ENCODE measurements around the gene ENOX1.

Gene ENOX1

DNA sequence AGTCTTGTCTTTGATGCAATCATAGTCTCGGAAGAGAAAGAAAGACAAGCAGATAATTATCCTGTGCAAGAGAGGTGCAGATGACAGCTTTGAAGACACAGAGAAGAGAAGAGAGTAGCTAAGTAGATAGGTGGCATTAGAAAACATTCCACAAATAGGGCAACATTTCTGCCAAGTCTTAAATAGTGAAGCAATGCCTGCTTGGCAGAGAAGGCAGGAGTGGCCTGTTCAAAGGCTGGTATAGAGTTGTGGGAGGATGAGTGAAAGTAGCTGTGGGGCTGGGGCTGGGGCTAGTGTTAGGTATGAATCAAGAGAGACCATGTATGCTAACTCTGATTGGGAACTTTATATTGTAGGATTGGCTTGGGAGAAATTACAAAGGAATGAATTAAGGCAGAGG is 457.9 kb downstream of the ENOX1 start:
- in situ Hi-C loops (cut with MboI; ENCODE audit: low sequenced_read_pairs): no loop called here

- in situ Hi-C loops (cut with MboI; ENCODE audit: low sequenced_read_pairs): no loop called here
Observed at GRCh38 chr13:43326100-43326499, 460.7 kb downstream of the ENOX1 start.

DNA sequence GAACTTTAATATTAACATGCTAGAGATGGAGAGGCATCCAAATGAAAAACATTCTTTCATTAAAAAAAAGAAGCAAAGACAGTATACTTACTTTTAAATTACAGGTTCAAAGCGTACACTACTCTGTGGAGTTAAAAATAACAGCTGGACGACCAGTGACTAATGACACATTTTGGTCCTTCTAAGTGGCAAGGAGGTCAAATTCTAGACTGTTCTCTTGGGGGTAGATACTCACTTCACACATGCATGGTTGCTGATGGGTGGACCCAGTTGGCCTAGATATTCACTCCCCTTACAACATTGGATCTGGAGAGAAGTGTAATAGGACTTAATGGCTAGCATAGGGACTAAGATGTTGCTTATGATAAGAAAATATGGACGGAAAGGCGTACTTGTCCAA is 461.1 kb downstream of the ENOX1 start:
- in situ Hi-C loops (cut with MboI; ENCODE audit: low sequenced_read_pairs): no loop called here

DNA sequence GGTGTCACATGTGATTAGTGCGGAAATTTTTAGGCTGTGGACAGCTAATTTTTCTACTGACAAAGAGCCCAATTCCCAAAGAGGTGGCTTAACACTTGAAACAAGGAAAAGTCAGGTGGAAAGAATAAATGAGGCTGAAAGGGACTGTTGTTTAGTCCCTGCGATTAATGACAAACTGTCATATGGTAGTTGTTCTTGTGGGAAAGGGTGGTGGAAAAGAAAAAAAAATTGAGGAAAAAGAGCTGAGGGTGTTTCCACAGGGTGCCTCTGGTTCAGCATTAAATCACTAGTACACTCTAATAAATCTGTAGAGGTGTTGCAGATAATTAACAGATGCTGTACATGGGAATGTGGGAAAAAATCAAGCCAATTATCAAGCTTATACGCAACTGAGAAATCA is 462.6 kb downstream of the ENOX1 start:
- in situ Hi-C loops (cut with MboI; ENCODE audit: low sequenced_read_pairs): no loop called here

- in situ Hi-C loops (cut with MboI; ENCODE audit: low sequenced_read_pairs): no loop called here
Observed at GRCh38 chr13:43319617-43320444, 466.9 kb downstream of the ENOX1 start.

GRCh38 chr13:43316946-43317353 is 469.8 kb downstream of the ENOX1 start:
- in situ Hi-C loops (cut with MboI; ENCODE audit: low sequenced_read_pairs): no loop called here

DNA sequence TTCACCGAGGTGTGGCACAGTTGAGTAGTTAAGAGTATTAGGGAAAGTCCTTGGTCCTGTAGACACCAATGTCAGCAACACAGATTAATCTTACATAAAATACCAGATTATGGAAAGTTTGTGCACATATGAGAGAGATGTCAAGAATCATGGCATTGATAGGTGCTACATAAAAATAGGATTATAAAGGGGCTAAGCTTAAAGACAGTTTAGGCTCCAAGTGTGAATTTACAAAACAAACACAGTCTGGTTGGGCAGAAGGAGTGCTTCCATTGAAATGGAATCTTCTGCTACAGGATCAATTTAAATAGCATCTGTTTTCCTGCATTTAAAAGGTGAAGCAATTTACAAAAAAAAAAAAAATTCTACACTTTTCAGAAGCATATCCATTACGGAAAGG is 470.5 kb downstream of the ENOX1 start:
- in situ Hi-C loops (cut with MboI; ENCODE audit: low sequenced_read_pairs): no loop called here

DNA sequence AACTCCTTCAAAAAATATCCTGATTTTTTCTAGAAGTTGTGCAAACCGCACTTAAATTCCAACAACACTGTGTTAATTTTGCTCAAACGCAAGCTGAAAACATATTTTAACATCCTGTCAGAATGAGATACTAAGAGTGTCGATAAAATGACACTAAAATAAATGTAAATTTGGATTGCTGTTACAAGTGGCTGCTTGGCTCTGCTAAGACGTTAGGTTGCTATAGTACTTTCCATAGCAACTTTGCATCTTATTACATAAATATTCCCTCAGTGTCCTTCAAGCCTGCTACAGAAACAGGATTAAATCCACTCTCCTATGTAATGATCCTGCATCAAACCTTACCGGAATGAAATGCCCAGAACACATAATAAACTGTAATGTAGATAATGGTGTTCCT is 471.2 kb downstream of the ENOX1 start:
- in situ Hi-C loops (cut with MboI; ENCODE audit: low sequenced_read_pairs): no loop called here

DNA sequence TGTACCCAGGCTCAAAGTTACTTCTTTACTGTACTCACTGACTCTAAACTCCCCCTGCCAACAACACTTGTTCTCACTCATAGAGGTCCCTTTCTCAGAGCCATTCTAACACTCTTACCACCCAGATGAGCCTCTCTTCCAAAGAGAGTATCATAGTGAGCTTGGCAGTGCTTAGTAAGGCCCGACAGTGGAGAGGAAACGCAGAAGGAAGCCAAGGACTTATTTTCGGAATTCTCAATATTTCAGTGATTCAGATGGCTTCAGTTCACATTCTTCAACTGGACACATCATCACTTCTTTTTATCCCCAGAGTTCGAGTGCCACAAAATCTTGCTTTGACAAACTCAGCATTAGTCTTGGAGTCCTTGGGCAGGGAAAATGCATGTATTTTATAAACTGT is 477.5 kb downstream of the ENOX1 start:
- in situ Hi-C loops (cut with MboI; ENCODE audit: low sequenced_read_pairs): no loop called here

DNA sequence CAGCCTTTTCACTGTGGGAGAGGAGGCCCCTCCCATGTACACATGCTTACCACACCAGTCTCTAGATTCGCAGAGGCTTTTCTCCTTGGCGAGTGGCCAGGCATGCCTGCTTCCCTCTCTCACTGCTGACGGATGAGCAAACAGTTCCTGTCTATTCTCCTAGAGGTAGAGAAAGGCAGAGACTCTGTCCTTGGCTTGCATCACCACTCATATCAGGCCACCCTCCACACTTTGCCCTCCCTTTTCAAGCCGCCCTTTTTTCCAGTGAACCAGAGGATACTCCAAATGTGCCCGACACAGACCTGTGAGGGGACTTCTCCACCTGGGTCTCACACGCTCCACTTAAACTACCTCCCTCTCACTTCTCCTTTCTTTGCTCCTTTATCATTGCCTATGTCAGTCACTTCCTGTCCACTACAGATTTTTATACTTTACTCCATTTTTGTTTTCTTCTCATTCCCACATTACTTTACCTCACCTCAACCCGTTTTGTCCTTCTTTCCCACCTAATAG is 478.8 kb downstream of the ENOX1 start:
- in situ Hi-C loops (cut with MboI; ENCODE audit: low sequenced_read_pairs): no loop called here

- in situ Hi-C loops (cut with MboI; ENCODE audit: low sequenced_read_pairs): no loop called here
Observed at GRCh38 chr13:43307221-43307920, 479.4 kb downstream of the ENOX1 start.

- in situ Hi-C loops (cut with MboI; ENCODE audit: low sequenced_read_pairs): no loop called here
Observed at GRCh38 chr13:43306372-43306771, 480.4 kb downstream of the ENOX1 start.

GRCh38 chr13:43305416-43305815 is 481.4 kb downstream of the ENOX1 start:
- in situ Hi-C loops (cut with MboI; ENCODE audit: low sequenced_read_pairs): no loop called here

DNA sequence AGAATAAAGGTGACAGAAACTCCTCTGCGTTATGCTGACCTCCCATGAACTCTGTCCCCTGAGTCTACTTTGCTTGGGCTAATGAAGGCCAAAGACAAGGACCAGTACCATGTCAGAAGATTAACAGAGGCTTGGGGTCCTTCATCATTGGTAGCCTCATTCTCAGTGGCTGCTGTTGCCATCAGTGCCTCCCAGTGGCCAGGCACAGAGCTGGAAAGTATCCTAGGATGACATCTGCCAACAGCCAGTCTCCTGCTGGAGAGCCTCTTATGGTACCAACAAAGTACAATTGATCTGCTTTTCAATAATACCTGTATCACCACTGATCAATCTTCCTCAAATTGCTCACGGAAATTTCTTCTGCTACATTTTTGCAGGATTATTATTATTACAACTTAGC is 481.8 kb downstream of the ENOX1 start:
- in situ Hi-C loops (cut with MboI; ENCODE audit: low sequenced_read_pairs): no loop called here

DNA sequence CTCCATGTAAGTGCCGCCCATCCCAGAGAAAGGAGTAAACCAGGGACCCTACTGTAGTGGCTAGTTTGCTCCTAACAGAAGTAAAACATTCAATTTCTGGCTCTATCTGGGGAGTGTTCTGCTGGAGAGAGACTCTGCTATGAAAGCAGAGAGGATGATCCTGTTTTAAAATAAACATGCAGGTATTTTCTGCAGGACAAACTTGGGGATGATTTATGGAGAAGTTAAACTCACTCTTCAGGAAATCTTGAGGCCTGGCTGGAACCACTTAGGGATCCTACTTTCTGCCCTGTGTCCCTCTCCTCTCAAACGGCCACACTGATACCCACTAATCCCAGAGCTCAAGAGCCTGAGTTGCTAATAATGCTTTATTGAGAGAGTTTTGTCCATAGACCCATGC is 482.3 kb downstream of the ENOX1 start:
- in situ Hi-C loops (cut with MboI; ENCODE audit: low sequenced_read_pairs): no loop called here

- in situ Hi-C loops (cut with MboI; ENCODE audit: low sequenced_read_pairs): no loop called here
Observed at GRCh38 chr13:43303033-43303729, 483.6 kb downstream of the ENOX1 start.

DNA sequence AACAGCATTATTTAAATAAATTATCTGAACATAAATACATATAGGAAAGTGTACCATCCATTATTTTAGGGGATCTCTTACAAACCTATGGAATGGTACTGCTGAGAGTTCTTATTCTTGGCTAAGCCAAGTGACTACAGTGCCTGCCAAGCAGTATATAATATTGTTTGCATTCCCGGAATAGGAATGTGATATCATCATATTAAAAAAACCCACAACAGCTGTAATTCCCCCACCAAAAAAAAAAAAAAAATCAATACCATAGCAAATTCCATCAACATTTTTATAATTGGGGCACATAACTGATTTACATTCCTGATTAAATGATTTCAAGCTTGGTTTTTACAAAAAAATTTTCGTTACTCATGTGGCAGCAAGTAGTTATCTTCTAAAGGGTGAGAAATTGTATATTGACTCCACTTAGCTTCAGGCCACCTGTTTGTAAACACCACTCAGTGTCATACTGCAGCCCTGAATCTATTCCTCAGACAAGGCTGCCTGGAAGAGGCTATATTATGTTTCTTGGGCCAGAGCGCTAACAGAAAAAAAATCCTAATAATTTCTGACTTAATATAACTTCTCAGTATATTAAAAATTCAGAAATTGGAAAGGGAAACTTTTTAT is 485.3 kb downstream of the ENOX1 start:
- in situ Hi-C loops (cut with MboI; ENCODE audit: low sequenced_read_pairs): no loop called here

DNA sequence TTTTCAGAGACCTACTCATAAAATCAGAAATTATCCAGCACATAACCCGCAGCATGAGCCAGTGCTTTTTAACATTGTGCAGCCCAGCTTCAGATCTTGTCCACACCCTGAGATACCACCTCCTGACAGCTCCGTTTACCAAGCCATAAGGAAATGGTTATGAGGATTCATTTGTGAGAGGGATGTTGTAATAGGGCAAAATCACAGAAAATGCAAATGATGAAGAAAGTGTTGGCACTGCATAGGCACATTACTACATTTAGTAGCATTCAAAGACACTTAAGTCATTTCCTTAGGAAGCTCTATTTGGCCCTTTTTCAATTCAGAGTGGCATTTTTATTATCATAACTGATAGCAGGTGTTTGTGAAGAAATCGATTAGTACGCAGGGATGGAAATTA is 485.9 kb downstream of the ENOX1 start:
- in situ Hi-C loops (cut with MboI; ENCODE audit: low sequenced_read_pairs): no loop called here

DNA sequence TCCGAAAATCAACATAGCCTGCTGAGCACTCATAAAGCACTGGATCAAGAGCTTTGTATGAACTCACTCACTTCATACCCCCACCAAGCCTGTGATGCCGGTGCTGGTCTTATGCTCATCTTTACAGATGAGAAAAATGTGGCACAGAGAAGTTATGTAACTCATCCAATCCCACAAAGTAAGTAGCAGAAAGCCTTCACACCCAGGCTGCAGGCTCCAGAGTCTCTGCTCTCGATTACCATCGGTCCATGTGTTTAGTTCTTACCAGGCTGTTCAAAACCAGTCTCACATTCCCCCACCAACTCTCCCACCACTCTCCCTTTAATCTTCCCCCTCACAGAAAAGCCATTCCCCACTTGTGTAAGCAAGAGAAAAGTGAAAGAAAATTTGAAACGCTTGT is 487.4 kb downstream of the ENOX1 start:
- in situ Hi-C loops (cut with MboI; ENCODE audit: low sequenced_read_pairs): no loop called here

- in situ Hi-C loops (cut with MboI; ENCODE audit: low sequenced_read_pairs): no loop called here
Observed at GRCh38 chr13:43298816-43299215, 488.0 kb downstream of the ENOX1 start.

- in situ Hi-C loops (cut with MboI; ENCODE audit: low sequenced_read_pairs): no loop called here
Observed at GRCh38 chr13:43297967-43298678, 488.6 kb downstream of the ENOX1 start.
